GM23338 (cell line): Measurements from ENCODE around the gene ADRA1B. TPM values are rescaled to one million over a fixed set of nuclear protein-coding genes. Genes with fewer than 3 reads are reported as not detected.

Experiments used
- ATAC-seq: fragments of 200-7000 bp; cut with Tn5 transposase; 3 replicates; pipeline ENCODE4 v1.9.1; 2020
- DNase-seq: peaks from one replicate; pipeline ENCODE4 v3.0.0-alpha.2; 2015; ENCODE audit warnings: low spot score
- H2AFZ ChIP-seq: fragments of 200-600 bp; sonication (generic); 2 replicates; pipeline ENCODE4 v1.8.0; 2016; ENCODE audit warnings: antibody characterized with exemption, mild to moderate bottlenecking, moderate library complexity
- H3F3A ChIP-seq: fragments of 200-600 bp; sonication (generic); replicated peaks from 2 replicates; pipeline ENCODE4 v1.8.0; 2017; ENCODE audit warnings: antibody characterized with exemption, mixed run types, low read depth
- H3K27ac ChIP-seq: fragments of 200-600 bp; sonication (generic); 2 replicates; pipeline ENCODE4 v1.6.1; 2016; ENCODE audit warnings: low read depth
- H3K27me3 ChIP-seq: fragments of 200-600 bp; sonication (generic); 2 replicates; pipeline ENCODE4 v1.8.0; 2016; ENCODE audit warnings: mild to moderate bottlenecking, mixed run types, moderate library complexity; ENCODE audit not compliant: insufficient read depth
- H3K36me3 ChIP-seq: fragments of 200-600 bp; sonication (generic); 2 replicates; pipeline ENCODE4 v1.8.0; 2016; ENCODE audit warnings: mild to moderate bottlenecking; ENCODE audit not compliant: insufficient read depth
- H3K4me1 ChIP-seq: fragments of 200-600 bp; sonication (generic); 2 replicates; pipeline ENCODE4 v1.8.0; 2016; ENCODE audit warnings: mild to moderate bottlenecking, moderate library complexity; ENCODE audit not compliant: insufficient read depth
- H3K4me2 ChIP-seq: fragments of 200-600 bp; sonication (generic); 2 replicates; pipeline ENCODE4 v1.7.1; 2017; ENCODE audit warnings: mixed run types
- H3K4me3 ChIP-seq: fragments of 200-600 bp; sonication (generic); 2 replicates; pipeline ENCODE4 v1.6.1; 2016; ENCODE audit warnings: mixed run types
- H3K79me2 ChIP-seq: fragments of 200-600 bp; sonication (generic); replicated peaks from 2 replicates; pipeline ENCODE4 v1.8.0; 2017; ENCODE audit warnings: mild to moderate bottlenecking; ENCODE audit not compliant: insufficient read depth
- H3K9me2 ChIP-seq: fragments of 200-600 bp; sonication (generic); 2 replicates; pipeline ENCODE4 v1.8.0; 2017; ENCODE audit not compliant: insufficient read depth
- H4K20me1 ChIP-seq: fragments of 200-600 bp; sonication (generic); replicated peaks from 2 replicates; pipeline ENCODE4 v1.8.0; 2017; ENCODE audit warnings: mild to moderate bottlenecking; ENCODE audit not compliant: insufficient read depth
- H3K27ac Mint-ChIP-seq: 2 replicates; pipeline ENCODE4 v1.8.0; 2020; ENCODE audit warnings: inconsistent platforms, mild to moderate bottlenecking, moderate library complexity, mixed read lengths
- H3K27me3 Mint-ChIP-seq: 3 replicates; pipeline ENCODE4 v1.8.0; 2022; ENCODE audit warnings: low read depth, mild to moderate bottlenecking, moderate library complexity, mixed read lengths, inconsistent platforms; ENCODE audit not compliant: insufficient read depth, poor library complexity
- H3K36me3 Mint-ChIP-seq: 3 replicates; pipeline ENCODE4 v1.8.0; 2021; ENCODE audit warnings: low read depth, mild to moderate bottlenecking, inconsistent platforms, moderate library complexity, mixed read lengths
- H3K4me1 Mint-ChIP-seq: 3 replicates; pipeline ENCODE4 v1.8.0; 2020; ENCODE audit warnings: mild to moderate bottlenecking, inconsistent platforms, mixed read lengths
- H3K4me3 Mint-ChIP-seq: 3 replicates; pipeline ENCODE4 v1.8.0; 2021; ENCODE audit warnings: moderate library complexity, mild to moderate bottlenecking, inconsistent platforms, mixed read lengths
- H3K9me3 Mint-ChIP-seq: 3 replicates; pipeline ENCODE4 v1.8.0; 2020; ENCODE audit warnings: moderate library complexity, mild to moderate bottlenecking, inconsistent platforms, mixed read lengths
- EZH2 ChIP-seq: fragments of 200-600 bp; sonication (generic); IDR thresholded peaks from one replicate; pipeline ENCODE4 v1.8.0; 2017; ENCODE audit warnings: antibody characterized with exemption, mild to moderate bottlenecking, low read depth; ENCODE audit not compliant: unreplicated experiment
- EZH2phosphoT487 ChIP-seq: fragments of 200-600 bp; sonication (generic); IDR thresholded peaks from one replicate; pipeline ENCODE4 v1.8.1; 2018; ENCODE audit warnings: antibody characterized with exemption; ENCODE audit not compliant: unreplicated experiment
- JUNB ChIP-seq: IDR thresholded peaks from one replicate; pipeline ENCODE4 v1.6.1; 2016; ENCODE audit warnings: antibody characterized with exemption; ENCODE audit not compliant: unreplicated experiment
- POLR2AphosphoS5 ChIP-seq: IDR thresholded peaks from 2 replicates; pipeline ENCODE4 v1.6.1; 2016; ENCODE audit warnings: antibody characterized with exemption, low read depth
- STAT1 ChIP-seq: IDR thresholded peaks from one replicate; pipeline ENCODE4 v1.6.1; 2016; ENCODE audit warnings: antibody characterized with exemption; ENCODE audit not compliant: unreplicated experiment
- ZNF331 ChIP-seq: fragments of 250-450 bp; sonication (Bioruptor Pico); IDR thresholded peaks from 2 replicates; pipeline ENCODE4 v1.5.0; 2020; ENCODE audit warnings: low read depth, mild to moderate bottlenecking, moderate library complexity
- polyA plus RNA-seq: library from polyadenylated mRNA; unstranded; fragments of >200 nt; fragmentation: Nextera tagmentation; extraction: Ambion mirVana; gene quantifications from 2 replicates; pipeline ENCODE4 v1.2.1, GENCODE V29; 2016
- total RNA-seq: library from RNA; depleted of rRNA; stranded (reverse); fragments of >200 nt; shearing (Covaris generic); gene quantifications from 2 replicates; pipeline ENCODE4 v1.2.3, GENCODE V29; 2014
- TF ChIP-seq, protein P1 (sequence below): fragments of 250-450 bp; sonication (Bioruptor Pico); IDR thresholded peaks from 2 replicates; pipeline ENCODE4 v1.5.0; 2020; ENCODE audit warnings: mild to moderate bottlenecking, moderate library complexity
- TF ChIP-seq, protein P2 (sequence below): IDR thresholded peaks from 2 replicates; pipeline ENCODE4 v1.6.1; 2016; ENCODE audit warnings: antibody characterized with exemption
- TF ChIP-seq, protein P3 (sequence below), 2 experiments: fragments of 200-600 bp in 1 of 2; sonication (generic) in 1 of 2; conservative IDR thresholded peaks; 2 replicates each; pipeline versions ENCODE4 v1.5.1 to v1.6.1; 2016 to 2017; ENCODE audit warnings: antibody characterized with exemption in 2 of 2, low read depth in 2 of 2, mild to moderate bottlenecking in 2 of 2, moderate library complexity in 1 of 2

ADRA1B gene
- total and polyA plus RNA-seq, 2 experiments from 2014 or later, result not detected

GRCh38 chr5:159955056-159955624 is 38.9 kb downstream of the ADRA1B start:
- no peak for ATAC-seq
- no peaks in the 10 kb centered on the region for H3K36me3 ChIP-seq
- peaks cover 3% of the 10 kb centered on the region for H3K27me3 Mint-ChIP-seq

DNA sequence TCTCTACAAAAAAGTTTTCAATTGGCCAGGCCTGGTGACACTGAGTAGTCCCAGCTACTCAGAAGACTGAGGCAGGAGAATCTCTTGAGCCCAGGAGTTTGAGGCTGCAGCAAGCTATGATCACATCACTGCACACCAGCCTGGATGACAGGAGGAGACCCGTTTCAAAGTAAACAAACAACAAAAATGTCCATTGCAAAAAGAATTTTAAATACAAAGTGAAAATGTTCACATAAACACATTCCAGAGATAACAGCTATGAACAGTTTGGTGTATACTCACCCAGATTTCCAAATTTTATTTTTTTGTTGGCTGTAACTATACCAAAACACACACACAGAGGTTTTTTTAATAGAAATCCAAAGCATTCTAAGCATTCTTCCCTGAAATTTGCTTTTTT is 39.8 kb downstream of the ADRA1B start:
- no peak overlapping the region for H3K27ac Mint-ChIP-seq
- H3K4me1 Mint-ChIP-seq, result no peaks in the 10 kb centered on the region
- Histone ChIP-seq H3K79me2 (no peaks in the 10 kb centered on the region), H4K20me1 (no peaks in the 10 kb centered on the region), H3K4me1 (no peaks in the 10 kb centered on the region), H3K27me3 (no peaks in the 10 kb centered on the region), H3K4me3 (no peak overlapping the region), H3K9me2 (peaks cover 4% of the 10 kb centered on the region; the same call in 1 of the 2 replicates), H3K36me3 (no peaks in the 10 kb centered on the region), H3F3A (no peaks in the 10 kb centered on the region), H3K27ac (no peak overlapping the region), H3K4me2 (no peak overlapping the region), H2AFZ (no peak overlapping the region)
- H3K9me3 Mint-ChIP-seq, result no peaks in the 10 kb centered on the region
- H3K36me3 Mint-ChIP-seq, result no peaks in the 10 kb centered on the region
- peaks cover 3% of the 10 kb centered on the region for H3K27me3 Mint-ChIP-seq
- no peak overlapping the region for H3K4me3 Mint-ChIP-seq
- DNase-seq (no peak), ATAC-seq (no peak)
- TF ChIP-seq, protein P1, sequence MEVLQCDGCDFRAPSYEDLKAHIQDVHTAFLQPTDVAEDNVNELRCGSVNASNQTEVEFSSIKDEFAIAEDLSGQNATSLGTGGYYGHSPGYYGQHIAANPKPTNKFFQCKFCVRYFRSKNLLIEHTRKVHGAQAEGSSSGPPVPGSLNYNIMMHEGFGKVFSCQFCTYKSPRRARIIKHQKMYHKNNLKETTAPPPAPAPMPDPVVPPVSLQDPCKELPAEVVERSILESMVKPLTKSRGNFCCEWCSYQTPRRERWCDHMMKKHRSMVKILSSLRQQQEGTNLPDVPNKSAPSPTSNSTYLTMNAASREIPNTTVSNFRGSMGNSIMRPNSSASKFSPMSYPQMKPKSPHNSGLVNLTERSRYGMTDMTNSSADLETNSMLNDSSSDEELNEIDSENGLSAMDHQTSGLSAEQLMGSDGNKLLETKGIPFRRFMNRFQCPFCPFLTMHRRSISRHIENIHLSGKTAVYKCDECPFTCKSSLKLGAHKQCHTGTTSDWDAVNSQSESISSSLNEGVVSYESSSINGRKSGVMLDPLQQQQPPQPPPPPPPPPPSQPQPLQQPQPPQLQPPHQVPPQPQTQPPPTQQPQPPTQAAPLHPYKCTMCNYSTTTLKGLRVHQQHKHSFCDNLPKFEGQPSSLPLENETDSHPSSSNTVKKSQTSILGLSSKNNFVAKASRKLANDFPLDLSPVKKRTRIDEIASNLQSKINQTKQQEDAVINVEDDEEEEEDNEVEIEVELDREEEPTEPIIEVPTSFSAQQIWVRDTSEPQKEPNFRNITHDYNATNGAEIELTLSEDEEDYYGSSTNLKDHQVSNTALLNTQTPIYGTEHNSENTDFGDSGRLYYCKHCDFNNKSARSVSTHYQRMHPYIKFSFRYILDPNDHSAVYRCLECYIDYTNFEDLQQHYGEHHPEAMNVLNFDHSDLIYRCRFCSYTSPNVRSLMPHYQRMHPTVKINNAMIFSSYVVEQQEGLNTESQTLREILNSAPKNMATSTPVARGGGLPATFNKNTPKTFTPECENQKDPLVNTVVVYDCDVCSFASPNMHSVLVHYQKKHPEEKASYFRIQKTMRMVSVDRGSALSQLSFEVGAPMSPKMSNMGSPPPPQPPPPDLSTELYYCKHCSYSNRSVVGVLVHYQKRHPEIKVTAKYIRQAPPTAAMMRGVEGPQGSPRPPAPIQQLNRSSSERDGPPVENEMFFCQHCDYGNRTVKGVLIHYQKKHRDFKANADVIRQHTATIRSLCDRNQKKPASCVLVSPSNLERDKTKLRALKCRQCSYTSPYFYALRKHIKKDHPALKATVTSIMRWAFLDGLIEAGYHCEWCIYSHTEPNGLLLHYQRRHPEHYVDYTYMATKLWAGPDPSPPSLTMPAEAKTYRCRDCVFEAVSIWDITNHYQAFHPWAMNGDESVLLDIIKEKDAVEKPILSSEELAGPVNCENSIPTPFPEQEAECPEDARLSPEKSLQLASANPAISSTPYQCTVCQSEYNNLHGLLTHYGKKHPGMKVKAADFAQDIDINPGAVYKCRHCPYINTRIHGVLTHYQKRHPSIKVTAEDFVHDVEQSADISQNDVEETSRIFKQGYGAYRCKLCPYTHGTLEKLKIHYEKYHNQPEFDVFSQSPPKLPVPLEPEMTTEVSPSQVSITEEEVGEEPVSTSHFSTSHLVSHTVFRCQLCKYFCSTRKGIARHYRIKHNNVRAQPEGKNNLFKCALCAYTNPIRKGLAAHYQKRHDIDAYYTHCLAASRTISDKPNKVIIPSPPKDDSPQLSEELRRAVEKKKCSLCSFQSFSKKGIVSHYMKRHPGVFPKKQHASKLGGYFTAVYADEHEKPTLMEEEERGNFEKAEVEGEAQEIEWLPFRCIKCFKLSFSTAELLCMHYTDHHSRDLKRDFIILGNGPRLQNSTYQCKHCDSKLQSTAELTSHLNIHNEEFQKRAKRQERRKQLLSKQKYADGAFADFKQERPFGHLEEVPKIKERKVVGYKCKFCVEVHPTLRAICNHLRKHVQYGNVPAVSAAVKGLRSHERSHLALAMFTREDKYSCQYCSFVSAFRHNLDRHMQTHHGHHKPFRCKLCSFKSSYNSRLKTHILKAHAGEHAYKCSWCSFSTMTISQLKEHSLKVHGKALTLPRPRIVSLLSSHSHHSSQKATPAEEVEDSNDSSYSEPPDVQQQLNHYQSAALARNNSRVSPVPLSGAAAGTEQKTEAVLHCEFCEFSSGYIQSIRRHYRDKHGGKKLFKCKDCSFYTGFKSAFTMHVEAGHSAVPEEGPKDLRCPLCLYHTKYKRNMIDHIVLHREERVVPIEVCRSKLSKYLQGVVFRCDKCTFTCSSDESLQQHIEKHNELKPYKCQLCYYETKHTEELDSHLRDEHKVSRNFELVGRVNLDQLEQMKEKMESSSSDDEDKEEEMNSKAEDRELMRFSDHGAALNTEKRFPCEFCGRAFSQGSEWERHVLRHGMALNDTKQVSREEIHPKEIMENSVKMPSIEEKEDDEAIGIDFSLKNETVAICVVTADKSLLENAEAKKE (CRISPR knock-in tag), result no peak
- TF ChIP-seq, protein P2, sequence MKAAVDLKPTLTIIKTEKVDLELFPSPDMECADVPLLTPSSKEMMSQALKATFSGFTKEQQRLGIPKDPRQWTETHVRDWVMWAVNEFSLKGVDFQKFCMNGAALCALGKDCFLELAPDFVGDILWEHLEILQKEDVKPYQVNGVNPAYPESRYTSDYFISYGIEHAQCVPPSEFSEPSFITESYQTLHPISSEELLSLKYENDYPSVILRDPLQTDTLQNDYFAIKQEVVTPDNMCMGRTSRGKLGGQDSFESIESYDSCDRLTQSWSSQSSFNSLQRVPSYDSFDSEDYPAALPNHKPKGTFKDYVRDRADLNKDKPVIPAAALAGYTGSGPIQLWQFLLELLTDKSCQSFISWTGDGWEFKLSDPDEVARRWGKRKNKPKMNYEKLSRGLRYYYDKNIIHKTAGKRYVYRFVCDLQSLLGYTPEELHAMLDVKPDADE, result no peak
- TF ChIP-seq POLR2AphosphoS5 (no peak), EZH2phosphoT487 (no peak), EZH2 (no peak), JUNB (no peak), ZNF331 (CRISPR knock-in tag) (no peak), STAT1 (no peak)

More at GRCh38 chr5:159955056-159955624, 38.9 kb downstream of the ADRA1B start:
- no peaks in the 10 kb centered on the region for H4K20me1 ChIP-seq
- H3K27ac ChIP-seq, result no peak overlapping the region
- TF ChIP-seq, protein P3, sequence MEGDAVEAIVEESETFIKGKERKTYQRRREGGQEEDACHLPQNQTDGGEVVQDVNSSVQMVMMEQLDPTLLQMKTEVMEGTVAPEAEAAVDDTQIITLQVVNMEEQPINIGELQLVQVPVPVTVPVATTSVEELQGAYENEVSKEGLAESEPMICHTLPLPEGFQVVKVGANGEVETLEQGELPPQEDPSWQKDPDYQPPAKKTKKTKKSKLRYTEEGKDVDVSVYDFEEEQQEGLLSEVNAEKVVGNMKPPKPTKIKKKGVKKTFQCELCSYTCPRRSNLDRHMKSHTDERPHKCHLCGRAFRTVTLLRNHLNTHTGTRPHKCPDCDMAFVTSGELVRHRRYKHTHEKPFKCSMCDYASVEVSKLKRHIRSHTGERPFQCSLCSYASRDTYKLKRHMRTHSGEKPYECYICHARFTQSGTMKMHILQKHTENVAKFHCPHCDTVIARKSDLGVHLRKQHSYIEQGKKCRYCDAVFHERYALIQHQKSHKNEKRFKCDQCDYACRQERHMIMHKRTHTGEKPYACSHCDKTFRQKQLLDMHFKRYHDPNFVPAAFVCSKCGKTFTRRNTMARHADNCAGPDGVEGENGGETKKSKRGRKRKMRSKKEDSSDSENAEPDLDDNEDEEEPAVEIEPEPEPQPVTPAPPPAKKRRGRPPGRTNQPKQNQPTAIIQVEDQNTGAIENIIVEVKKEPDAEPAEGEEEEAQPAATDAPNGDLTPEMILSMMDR (conservative IDR thresholded peaks at IDR 0.05; ENCODE audit: low read depth in 2 of 2), result no peak
- TF ChIP-seq JUNB, result no peak
- peaks cover 4% of the 10 kb centered on the region; the same call in 1 of the 2 replicates for H3K9me2 ChIP-seq
- no peaks in the 10 kb centered on the region for H3K36me3 Mint-ChIP-seq
- no peak overlapping the region for H3K4me3 ChIP-seq
- no peak for DNase-seq
- H3K4me1 Mint-ChIP-seq, result no peaks in the 10 kb centered on the region
- no peaks in the 10 kb centered on the region for H3K9me3 Mint-ChIP-seq
- no peaks in the 10 kb centered on the region for H3K4me1 ChIP-seq
- H3K4me2 ChIP-seq, result no peak overlapping the region
- no peaks in the 10 kb centered on the region for H3F3A ChIP-seq
- no peaks in the 10 kb centered on the region for H3K79me2 ChIP-seq
- no peaks in the 10 kb centered on the region for H3K27me3 ChIP-seq
- H3K27ac Mint-ChIP-seq, result no peak overlapping the region
- no peak overlapping the region for H3K4me3 Mint-ChIP-seq
- no peak overlapping the region for H2AFZ ChIP-seq
